Fibroblast of peridontal ligament (primary cell): ENCODE results near the gene ATXN2.
"Not testable (repeated sequence)": the region's sequence is repeated elsewhere in the genome, so short reads cannot be mapped to it uniquely, and the experiment has no call there.

Experiments
- DNase-seq: peaks from one replicate; pipeline ENCODE4 v3.0.0-alpha.2; 2010; ENCODE audit errors: extremely low read depth

ATXN2 gene

GRCh38 chr12:111417290-111417689 lies 181.8 kb downstream of the ATXN2 start:
- no peak for DNase-seq

DNA sequence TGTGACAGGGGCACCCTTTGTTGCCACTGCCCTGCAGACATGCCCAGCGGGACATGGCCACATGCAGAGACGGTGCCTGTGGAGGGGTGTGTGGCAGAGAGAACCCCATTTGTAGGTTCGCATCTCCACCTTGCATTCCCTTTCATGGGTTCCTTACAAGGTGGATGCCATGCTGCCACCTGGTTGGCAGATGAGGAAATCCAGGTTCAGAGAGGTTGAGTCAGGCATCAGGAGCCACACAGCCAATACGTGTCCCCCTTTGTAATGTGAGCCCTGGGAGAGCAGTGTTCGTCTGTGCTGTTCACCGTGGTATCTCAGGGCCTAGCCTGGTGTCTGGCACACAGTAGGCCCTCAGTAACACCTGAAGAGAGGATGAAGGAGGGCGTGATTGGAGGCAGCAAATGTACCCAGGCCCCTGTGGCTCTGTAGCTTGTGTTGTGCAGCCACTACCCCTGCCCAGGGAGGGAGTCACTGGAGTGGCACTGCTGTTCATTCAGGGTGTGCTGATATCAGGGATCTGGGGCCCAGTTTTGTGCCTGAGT lies 184.3 kb downstream of the ATXN2 start:
- DNase-seq = no peak

- DNase-seq = no peak
Measured at GRCh38 chr12:111413442-111414086, 185.6 kb downstream of the ATXN2 start.

DNA sequence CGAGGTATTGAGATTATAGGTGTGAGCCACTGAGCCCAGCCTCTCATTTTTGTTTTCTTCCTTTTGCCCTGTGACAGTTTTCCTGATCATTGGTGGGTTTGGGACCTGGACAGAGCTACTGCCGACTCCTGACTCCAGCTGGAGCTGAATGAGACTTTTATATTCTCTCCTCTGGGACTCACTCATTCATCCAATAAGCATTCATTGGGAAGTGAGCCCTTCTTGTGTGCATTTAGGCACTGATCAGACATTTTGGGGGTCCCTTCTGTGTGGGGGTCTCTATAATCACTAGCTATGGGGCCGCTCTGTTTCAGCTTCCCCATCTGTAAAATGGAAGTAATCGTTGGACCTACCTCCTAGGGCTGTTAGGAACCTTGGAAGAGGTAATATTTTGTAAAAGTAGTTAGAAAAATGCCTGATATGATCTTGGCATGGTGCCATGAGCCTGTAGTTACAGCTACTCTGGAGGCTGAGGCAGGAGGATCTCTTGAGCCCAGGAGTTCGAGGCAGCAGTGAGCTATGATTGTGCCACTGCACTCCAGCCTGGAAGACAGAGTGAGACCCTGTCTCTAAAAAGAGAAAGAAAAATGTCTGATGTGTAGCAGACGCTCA lies 186.2 kb downstream of the ATXN2 start:
- no peak for DNase-seq

- no peak for DNase-seq
Measured at GRCh38 chr12:111412007-111412829, 186.9 kb downstream of the ATXN2 start.

DNA sequence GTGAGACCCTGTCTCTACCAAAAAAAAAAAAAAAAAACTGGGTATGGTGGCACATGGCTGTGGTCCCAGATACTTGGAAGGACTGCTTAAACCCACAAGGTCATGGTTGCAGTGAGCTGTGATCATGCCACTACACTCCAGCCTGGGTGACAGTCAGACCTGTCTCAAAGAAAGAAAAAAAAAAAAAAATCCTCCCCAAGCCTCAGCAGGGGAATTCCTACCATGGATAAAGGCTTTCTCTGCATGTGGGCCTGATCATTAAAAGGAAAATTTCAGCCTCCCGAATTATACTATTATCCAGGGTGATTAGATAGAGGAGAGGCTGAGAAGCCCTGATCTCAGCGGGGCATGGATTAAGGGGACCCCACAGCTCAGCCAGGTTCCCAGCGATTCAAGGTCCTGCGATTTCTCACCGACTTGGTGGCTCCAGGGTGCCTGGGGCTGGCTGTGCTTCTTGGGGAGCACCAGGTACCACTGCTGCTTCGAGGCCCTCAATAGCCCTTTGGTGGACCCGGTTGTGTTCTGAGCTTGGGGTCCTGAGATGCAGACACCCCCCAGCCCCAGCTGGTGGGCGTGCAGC lies 187.8 kb downstream of the ATXN2 start:
- DNase-seq = no peak

DNA sequence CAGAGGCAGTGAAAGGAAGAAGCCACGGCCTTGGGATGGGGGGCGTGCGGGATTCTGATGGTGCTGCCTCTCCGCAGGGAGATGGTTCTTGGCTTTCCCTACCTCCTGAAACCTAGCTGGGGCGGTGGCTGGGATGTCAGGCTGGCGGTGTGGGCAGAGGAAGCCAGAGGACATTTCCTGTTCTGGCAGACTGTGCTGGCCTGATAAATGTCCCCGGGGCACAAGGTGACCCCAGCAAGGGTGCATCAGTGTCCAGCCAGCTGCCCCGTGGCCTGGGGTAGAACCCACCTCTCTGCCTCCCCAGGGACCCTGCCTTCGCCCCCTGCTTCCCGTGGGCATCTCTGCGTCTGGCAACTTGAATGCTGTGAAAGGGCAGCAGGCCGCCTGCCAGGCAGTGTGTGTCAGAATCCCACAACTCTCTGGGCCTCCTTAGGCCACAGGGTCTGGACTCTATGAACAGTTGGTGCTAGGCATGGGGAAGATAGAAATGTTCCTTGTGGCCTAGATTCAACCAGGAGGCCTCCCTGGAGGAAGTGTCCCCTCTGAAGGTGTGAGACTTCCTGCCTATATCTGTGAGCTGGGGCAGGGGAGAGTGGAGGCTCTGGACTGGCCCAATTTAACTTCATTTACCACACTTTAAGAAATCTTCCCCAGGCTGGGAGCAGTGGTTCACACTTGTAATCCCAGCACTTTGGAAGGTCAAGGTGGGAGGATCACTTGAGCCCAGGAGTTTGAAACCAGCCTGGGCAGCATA lies 188.5 kb downstream of the ATXN2 start:
- DNase-seq = peak; percentile 52

- DNase-seq = peak; percentile 47
Measured at GRCh38 chr12:111409780-111410430, 189.2 kb downstream of the ATXN2 start.

- no peak for DNase-seq
Measured at GRCh38 chr12:111409403-111409779, 189.7 kb downstream of the ATXN2 start.

- no peak for DNase-seq
Measured at GRCh38 chr12:111408686-111409402, 190.3 kb downstream of the ATXN2 start.

DNA sequence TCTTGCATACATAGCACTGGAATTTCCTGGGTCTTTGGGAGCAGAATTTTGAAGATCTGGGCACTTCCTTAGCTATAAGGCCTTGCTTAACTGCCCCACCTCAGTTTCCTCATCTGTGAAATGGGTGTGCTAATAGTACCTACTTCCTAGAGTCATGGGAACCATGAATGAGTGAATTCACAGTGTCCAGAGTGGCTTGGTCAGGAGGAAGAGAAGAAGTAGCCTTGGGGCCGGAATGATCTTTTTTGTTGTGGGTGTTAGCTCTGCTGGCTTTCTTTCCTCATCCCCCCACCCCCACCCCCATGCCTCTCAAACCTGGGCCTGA lies 191.0 kb downstream of the ATXN2 start:
- DNase-seq = no peak

DNA sequence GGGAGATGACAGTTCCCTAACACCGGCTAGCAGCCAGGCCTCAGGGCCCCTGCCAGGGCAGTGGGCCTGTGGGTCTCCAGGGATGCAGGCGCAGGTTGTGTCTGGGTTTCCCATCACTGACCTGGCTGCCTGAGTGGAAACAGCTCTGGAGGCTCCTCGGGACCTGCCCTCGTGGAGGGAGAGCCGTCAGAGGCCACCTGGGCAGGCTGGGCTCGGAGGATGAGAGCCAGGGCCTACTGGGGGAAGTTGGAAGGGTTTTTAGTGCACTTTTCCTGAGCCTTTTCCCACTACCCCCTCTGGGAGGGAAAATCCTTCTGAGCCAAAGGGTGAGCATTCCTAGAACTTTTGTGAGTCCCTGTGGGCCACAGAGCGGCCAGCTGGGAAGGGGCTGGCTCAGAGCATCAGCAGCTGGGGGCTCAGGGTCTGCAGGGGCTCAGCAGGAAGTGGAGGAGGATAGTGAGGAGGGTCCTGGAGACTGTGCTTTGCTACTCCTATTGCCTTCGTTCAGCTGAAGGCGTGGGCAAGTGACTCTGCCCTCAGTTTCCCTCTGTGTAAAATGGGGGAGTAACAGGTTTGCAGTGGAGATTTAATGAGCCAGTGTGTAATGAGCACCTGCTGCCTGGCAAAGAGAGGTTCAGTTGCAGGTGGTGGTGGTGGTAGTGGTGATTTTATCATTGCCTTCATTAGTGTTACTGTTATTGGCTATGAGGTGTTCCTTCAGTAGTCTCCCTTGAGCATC lies 191.6 kb downstream of the ATXN2 start:
- DNase-seq = peak; percentile 36

DNA sequence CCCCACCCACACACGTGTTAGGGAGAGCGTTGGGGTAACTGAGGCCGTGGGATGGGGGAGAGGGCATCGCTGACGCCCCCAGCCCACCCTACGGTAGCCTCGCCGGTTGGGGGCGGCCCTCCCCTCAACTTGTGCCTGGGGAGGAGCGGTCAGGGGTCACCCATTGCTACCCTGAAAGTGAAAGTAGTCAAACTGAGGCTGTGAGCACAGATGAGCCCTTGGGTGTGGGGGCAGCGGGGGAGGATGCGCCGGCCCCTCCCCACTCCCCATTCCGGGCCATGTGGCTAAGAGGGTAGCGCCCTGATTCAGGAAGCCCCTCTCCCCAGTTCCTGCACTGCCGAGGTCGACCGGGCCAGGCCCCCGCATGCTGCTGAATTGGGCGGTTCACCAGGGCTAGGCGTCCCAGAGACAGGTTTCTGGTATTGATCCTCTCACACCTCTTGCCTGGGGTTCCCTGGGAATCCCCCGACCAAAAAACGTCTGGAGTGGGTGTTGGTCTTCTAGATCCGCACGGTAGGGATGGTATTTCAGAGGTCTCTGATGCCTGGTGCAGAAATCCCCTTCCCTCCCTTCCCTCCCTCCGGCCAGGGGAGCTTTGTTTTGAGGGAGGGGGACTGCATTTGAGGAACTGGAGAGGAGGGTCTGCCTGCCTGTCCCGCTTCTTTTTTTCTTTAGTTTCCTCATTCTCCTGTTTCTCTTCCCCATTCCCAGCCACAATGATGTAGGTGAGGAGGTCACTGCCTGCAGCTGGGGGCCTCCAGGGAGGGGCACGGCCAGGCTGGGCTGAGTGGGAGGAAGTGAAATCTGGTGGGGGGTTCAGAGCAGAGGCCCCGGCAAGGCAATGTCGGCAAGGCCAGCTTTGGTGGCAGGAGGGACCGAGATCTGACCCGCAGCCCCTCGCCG lies 192.4 kb downstream of the ATXN2 start:
- no peak for DNase-seq

DNA sequence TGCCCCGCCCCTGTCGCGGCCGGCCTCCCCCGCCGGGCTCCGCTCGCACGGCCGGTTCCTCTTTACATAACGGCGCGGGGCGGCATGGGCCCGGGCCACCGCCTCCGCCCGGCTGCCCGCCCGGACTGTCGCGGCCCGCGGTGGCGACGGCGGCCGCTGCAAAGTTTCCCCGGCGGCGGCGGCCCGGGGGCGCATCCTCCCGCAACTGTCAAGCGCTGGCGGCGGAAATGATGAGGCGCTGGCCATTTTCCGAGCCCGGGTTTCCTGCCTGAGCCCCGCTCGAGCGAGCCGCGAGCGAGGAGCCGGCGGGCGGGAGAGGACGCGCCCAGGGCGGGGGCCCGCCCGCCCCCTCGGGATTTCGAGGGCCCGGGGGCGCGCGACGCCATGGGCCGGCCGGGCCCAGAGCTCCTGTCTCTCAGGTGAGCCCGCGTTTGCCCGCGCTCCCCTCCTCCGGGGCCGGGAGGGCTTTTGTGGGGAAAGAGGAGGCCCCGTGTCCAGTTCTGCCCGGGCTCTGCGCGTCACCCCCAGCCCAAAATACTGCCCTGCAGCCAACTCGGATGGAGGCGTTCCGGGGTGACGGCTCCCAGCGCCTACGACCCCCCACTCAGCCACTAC lies 193.1 kb downstream of the ATXN2 start, which contains the start of gene SH2B3:
TSS of gene SH2B3 (plus strand) at position 65 of the 615 bp plus-strand sequence. CDS start 12,223 bp downstream, outside the sequence.
- DNase-seq = peak; percentile 38

- peak; percentile 83 for DNase-seq
Measured at GRCh38 chr12:111405149-111405858, 193.8 kb downstream of the ATXN2 start.

DNA sequence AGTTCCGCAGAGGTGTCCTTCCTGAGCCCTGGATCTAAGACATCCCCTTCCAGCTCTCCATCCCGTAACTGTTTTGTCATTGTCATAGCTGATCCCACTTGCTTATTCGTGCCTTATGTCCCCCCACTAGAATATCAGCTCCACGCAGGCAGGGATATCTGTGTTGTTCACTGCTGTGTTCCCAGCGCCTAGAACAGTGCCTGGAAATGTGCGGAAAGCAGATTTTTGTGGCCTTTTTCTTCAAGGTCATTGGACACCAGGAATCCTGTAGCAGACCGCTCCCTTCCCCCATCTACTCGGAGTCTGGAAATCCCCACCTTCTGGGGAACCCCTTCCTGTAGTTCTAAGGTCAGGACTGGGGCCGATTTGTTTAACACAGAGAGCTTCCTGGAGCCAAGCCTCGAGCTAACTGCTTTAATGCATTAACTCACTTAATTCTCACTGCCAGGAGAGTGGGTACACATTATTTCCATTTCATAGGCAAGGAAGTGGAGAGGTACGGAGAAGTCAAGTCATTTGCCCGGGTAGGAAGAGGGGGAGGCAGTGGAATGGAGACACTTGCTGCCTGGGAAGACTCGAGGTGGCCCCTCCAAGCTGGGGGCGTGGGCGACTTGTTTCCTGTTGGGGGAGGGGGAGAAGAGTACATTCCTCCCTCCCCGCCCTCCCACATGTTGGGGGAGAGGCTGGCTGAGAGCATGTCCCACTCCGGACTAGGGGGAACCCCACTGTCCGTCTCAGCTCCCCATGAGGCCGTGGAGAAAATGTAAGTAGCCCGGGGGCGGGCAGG lies 194.6 kb downstream of the ATXN2 start:
- no peak for DNase-seq

DNA sequence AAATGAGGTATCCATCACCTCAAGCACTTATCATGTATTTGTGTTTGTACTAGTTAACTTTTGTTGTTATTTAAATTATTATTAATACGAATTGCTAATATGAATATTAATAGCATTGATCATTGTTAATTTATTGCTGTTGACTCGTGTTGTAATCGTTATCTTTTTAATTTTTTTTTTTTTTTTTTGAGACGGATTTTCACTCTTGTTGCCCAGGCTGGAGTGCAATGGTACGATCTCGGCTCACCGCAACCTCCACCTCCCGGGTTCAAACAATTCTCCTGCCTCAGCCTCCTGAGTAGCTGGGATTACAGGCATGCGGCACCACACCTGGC lies 196.7 kb downstream of the ATXN2 start:
- not testable (repeated sequence) for DNase-seq
